GM12892 (cell line): Measurements from ENCODE around the gene PPP1R37.

Source experiments
- DNase-seq: peaks from one replicate; pipeline ENCODE4 v3.0.0; 2011; ENCODE audit not compliant: insufficient read length
- FAIRE-seq: peaks from 2 replicates; lab custom pipeline; 2011; peaks lifted over from hg19 to GRCh38; lab: Jason Lieb, UNC
- POLR2A ChIP-seq: IDR thresholded peaks from 2 replicates; pipeline ENCODE4 v1.6.1; 2011; ENCODE audit warnings: low read depth, low read length, control low read depth
- POLR2AphosphoS5 ChIP-seq: IDR thresholded peaks from 2 replicates; pipeline ENCODE4 v1.6.1; 2011; ENCODE audit warnings: low read depth, low read length, control low read depth
- TAF1 ChIP-seq: IDR thresholded peaks from 2 replicates; pipeline ENCODE4 v1.6.1; 2011; ENCODE audit warnings: low read depth, mild to moderate bottlenecking, control low read depth, low read length, borderline replicate concordance

Gene PPP1R37

GRCh38 chr19:45071969-45072790 is 20.8 kb upstream of the PPP1R37 start:
- FAIRE-seq (no peak), DNase-seq (no peak)
- TF ChIP-seq POLR2A (no peak), TAF1 (no peak), POLR2AphosphoS5 (no peak)

GRCh38 chr19:45074744-45075300 is 18.2 kb upstream of the PPP1R37 start:
- DNase-seq (no peak), FAIRE-seq (no peak)
- TF ChIP-seq POLR2AphosphoS5 (no peak), TAF1 (no peak), POLR2A (no peak)

- DNase-seq = peak; percentile 95
- 0 out of 2 replicates have a peak, but pooled peaks have one; percentile 2 for TF ChIP-seq POLR2AphosphoS5
- TF ChIP-seq POLR2A = no peak; the same call in 1 of the 2 replicates
- 0 out of 2 replicates have a peak, but pooled peaks have one; percentile 18 for TF ChIP-seq TAF1
- peak; percentile 81 for FAIRE-seq
Measured at GRCh38 chr19:45075301-45076028, 17.5 kb upstream of the PPP1R37 start.

GRCh38 chr19:45076029-45076850 is 16.7 kb upstream of the PPP1R37 start, which contains the start of gene ZNF296:
TSS of gene ZNF296 (minus strand) at chr19:45076478. CDS start at chr19:45076373, 105 bp downstream.
- TF ChIP-seq POLR2AphosphoS5 (peak; percentile 60; the same call in 1 of the 2 replicates), TAF1 (peak; percentile 54; the same call in 1 of the 2 replicates), POLR2A (peak; percentile 82)
- DNase-seq = peak; percentile 86
- FAIRE-seq = peak; percentile 95

GRCh38 chr19:45076851-45077730 is 15.9 kb upstream of the PPP1R37 start:
- no peak for TF ChIP-seq TAF1
- TF ChIP-seq POLR2A = no peak
- TF ChIP-seq POLR2AphosphoS5 = no peak
- FAIRE-seq (no peak), DNase-seq (no peak)

GRCh38 chr19:45078390-45079062 is 14.5 kb upstream of the PPP1R37 start:
- peak; percentile 61 for FAIRE-seq
- DNase-seq = no peak
- TF ChIP-seq POLR2A (no peak), TAF1 (no peak), POLR2AphosphoS5 (no peak; the same call in 1 of the 2 replicates)

GRCh38 chr19:45079063-45079910 is 13.7 kb upstream of the PPP1R37 start, which contains the start of gene GEMIN7:
TSS of gene GEMIN7 (plus strand) at chr19:45079260. CDS start at chr19:45090115, 10,855 bp downstream.
- FAIRE-seq (peak; percentile 88), DNase-seq (peak; percentile 78)
- TF ChIP-seq POLR2A (peak; percentile 82), POLR2AphosphoS5 (peak; percentile 65), TAF1 (peak; percentile 95)

- DNase-seq (no peak), FAIRE-seq (no peak)
- TF ChIP-seq POLR2AphosphoS5 (no peak), TAF1 (no peak), POLR2A (no peak)
Measured at GRCh38 chr19:45079911-45080370, 13.0 kb upstream of the PPP1R37 start.
